Measurements from ENCODE around the gene BAZ2B. TPM values are rescaled to one million over a fixed set of nuclear protein-coding genes. Genes with fewer than 3 reads are reported as not detected.
"Not testable (repeated sequence)": the region's sequence is repeated elsewhere in the genome, so short reads cannot be mapped to it uniquely, and the experiment has no call there.

Gene BAZ2B
- total RNA-seq, 1 donor from 2014 or later: 37.8 TPM

- H3K27me3 Mint-ChIP-seq (ENCODE audit: low read depth): no peaks in the 10 kb centered on the region
- TF ChIP-seq CTCF (IDR thresholded peaks at IDR 0.05): no peak
- H3K36me3 Mint-ChIP-seq (ENCODE audit: low read depth): peaks cover 14% of the 10 kb centered on the region
- no peak overlapping the region for H3K27ac Mint-ChIP-seq (ENCODE audit: unreplicated experiment)
- no peaks in the 10 kb centered on the region for H3K4me1 Mint-ChIP-seq (ENCODE audit: low read depth)
- H3K9me3 Mint-ChIP-seq (ENCODE audit: low read depth): peaks cover 12% of the 10 kb centered on the region
- DNase-seq (ENCODE audit: low spot score): no peak
- no peak overlapping the region for H3K4me3 Mint-ChIP-seq (ENCODE audit: unreplicated experiment)
Observed at GRCh38 chr2:159539701-159540100, 76.6 kb downstream of the BAZ2B start.

- peaks cover 10% of the 10 kb centered on the region for H3K9me3 Mint-ChIP-seq (ENCODE audit: low read depth)
- H3K36me3 Mint-ChIP-seq (ENCODE audit: low read depth): peaks cover 11% of the 10 kb centered on the region
- H3K4me3 Mint-ChIP-seq (ENCODE audit: unreplicated experiment): no peak overlapping the region
- H3K27ac Mint-ChIP-seq (ENCODE audit: unreplicated experiment): no peak overlapping the region
- H3K27me3 Mint-ChIP-seq (ENCODE audit: low read depth): no peaks in the 10 kb centered on the region
- DNase-seq (ENCODE audit: low spot score): no peak
- H3K4me1 Mint-ChIP-seq (ENCODE audit: low read depth): no peaks in the 10 kb centered on the region
- no peak for TF ChIP-seq CTCF (IDR thresholded peaks at IDR 0.05)
Observed at GRCh38 chr2:159538801-159539200, 77.5 kb downstream of the BAZ2B start.

GRCh38 chr2:159535261-159535660 is 81.1 kb downstream of the BAZ2B start:
- DNase-seq (ENCODE audit: low spot score); H3K4me3 Mint-ChIP-seq (ENCODE audit: unreplicated experiment); H3K36me3 Mint-ChIP-seq (ENCODE audit: low read depth); H3K9me3 Mint-ChIP-seq (ENCODE audit: low read depth); H3K27ac Mint-ChIP-seq (ENCODE audit: unreplicated experiment); H3K4me1 Mint-ChIP-seq (ENCODE audit: low read depth); H3K27me3 Mint-ChIP-seq (ENCODE audit: low read depth): not testable (repeated sequence)

- H3K4me3 Mint-ChIP-seq (ENCODE audit: unreplicated experiment): no peak overlapping the region
- H3K27ac Mint-ChIP-seq (ENCODE audit: unreplicated experiment): no peak overlapping the region
- no peaks in the 10 kb centered on the region for H3K9me3 Mint-ChIP-seq (ENCODE audit: low read depth)
- no peaks in the 10 kb centered on the region for H3K27me3 Mint-ChIP-seq (ENCODE audit: low read depth)
- no peak for DNase-seq (ENCODE audit: low spot score)
- peaks cover 6% of the 10 kb centered on the region for H3K36me3 Mint-ChIP-seq (ENCODE audit: low read depth)
- H3K4me1 Mint-ChIP-seq (ENCODE audit: low read depth): peaks cover 5% of the 10 kb centered on the region
- no peak for TF ChIP-seq CTCF (IDR thresholded peaks at IDR 0.05)
Observed at GRCh38 chr2:159531475-159531874, 84.9 kb downstream of the BAZ2B start.

- no peaks in the 10 kb centered on the region for H3K9me3 Mint-ChIP-seq (ENCODE audit: low read depth)
- H3K36me3 Mint-ChIP-seq (ENCODE audit: low read depth): peaks cover 7% of the 10 kb centered on the region
- no peak for DNase-seq (ENCODE audit: low spot score)
- TF ChIP-seq CTCF (IDR thresholded peaks at IDR 0.05): no peak
- H3K27me3 Mint-ChIP-seq (ENCODE audit: low read depth): no peaks in the 10 kb centered on the region
- H3K4me3 Mint-ChIP-seq (ENCODE audit: unreplicated experiment): no peak overlapping the region
- no peak overlapping the region for H3K27ac Mint-ChIP-seq (ENCODE audit: unreplicated experiment)
- H3K4me1 Mint-ChIP-seq (ENCODE audit: low read depth): peaks cover 5% of the 10 kb centered on the region
Observed at GRCh38 chr2:159526433-159526832, 89.9 kb downstream of the BAZ2B start.

- H3K4me1 Mint-ChIP-seq (ENCODE audit: low read depth): peaks cover 5% of the 10 kb centered on the region
- H3K4me3 Mint-ChIP-seq (ENCODE audit: unreplicated experiment): no peak overlapping the region
- no peaks in the 10 kb centered on the region for H3K27me3 Mint-ChIP-seq (ENCODE audit: low read depth)
- DNase-seq (ENCODE audit: low spot score): no peak
- no peaks in the 10 kb centered on the region for H3K9me3 Mint-ChIP-seq (ENCODE audit: low read depth)
- H3K27ac Mint-ChIP-seq (ENCODE audit: unreplicated experiment): no peak overlapping the region
- peaks cover 7% of the 10 kb centered on the region for H3K36me3 Mint-ChIP-seq (ENCODE audit: low read depth)
- no peak for TF ChIP-seq CTCF (IDR thresholded peaks at IDR 0.05)
Observed at GRCh38 chr2:159525012-159525411, 91.3 kb downstream of the BAZ2B start.
